ENCODE measurements around the gene RBBP8NL.

- TF ChIP-seq RELA (CRISPR knock-in tag; IDR thresholded peaks at IDR 0.05; ENCODE audit: borderline replicate concordance) (no peak), JUN (CRISPR knock-in tag; IDR thresholded peaks at IDR 0.05) (no peak), ERG (CRISPR knock-in tag; IDR thresholded peaks at IDR 0.05) (no peak), ATF3 (CRISPR knock-in tag; conservative IDR thresholded peaks at IDR 0.05) (no peak), ATF2 (CRISPR knock-in tag; IDR thresholded peaks at IDR 0.05; ENCODE audit: borderline replicate concordance, low read depth) (no peak), CBFB (CRISPR knock-in tag; IDR thresholded peaks at IDR 0.05; ENCODE audit: low read depth) (no peak), FOXJ3 (CRISPR knock-in tag; IDR thresholded peaks at IDR 0.05; ENCODE audit: borderline replicate concordance) (no peak), FOXP1 (CRISPR knock-in tag; IDR thresholded peaks at IDR 0.05; ENCODE audit: borderline replicate concordance) (no peak), GABPB1 (CRISPR knock-in tag; IDR thresholded peaks at IDR 0.05) (no peak)
- TF ChIP-seq, protein P1, sequence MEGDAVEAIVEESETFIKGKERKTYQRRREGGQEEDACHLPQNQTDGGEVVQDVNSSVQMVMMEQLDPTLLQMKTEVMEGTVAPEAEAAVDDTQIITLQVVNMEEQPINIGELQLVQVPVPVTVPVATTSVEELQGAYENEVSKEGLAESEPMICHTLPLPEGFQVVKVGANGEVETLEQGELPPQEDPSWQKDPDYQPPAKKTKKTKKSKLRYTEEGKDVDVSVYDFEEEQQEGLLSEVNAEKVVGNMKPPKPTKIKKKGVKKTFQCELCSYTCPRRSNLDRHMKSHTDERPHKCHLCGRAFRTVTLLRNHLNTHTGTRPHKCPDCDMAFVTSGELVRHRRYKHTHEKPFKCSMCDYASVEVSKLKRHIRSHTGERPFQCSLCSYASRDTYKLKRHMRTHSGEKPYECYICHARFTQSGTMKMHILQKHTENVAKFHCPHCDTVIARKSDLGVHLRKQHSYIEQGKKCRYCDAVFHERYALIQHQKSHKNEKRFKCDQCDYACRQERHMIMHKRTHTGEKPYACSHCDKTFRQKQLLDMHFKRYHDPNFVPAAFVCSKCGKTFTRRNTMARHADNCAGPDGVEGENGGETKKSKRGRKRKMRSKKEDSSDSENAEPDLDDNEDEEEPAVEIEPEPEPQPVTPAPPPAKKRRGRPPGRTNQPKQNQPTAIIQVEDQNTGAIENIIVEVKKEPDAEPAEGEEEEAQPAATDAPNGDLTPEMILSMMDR (IDR thresholded peaks at IDR 0.05), result no peak
- TF ChIP-seq, protein P2, sequence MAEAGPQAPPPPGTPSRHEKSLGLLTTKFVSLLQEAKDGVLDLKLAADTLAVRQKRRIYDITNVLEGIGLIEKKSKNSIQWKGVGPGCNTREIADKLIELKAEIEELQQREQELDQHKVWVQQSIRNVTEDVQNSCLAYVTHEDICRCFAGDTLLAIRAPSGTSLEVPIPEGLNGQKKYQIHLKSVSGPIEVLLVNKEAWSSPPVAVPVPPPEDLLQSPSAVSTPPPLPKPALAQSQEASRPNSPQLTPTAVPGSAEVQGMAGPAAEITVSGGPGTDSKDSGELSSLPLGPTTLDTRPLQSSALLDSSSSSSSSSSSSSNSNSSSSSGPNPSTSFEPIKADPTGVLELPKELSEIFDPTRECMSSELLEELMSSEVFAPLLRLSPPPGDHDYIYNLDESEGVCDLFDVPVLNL (CRISPR knock-in tag; IDR thresholded peaks at IDR 0.05; ENCODE audit: borderline replicate concordance, low read depth), result no peak
- TF ChIP-seq, protein P3, sequence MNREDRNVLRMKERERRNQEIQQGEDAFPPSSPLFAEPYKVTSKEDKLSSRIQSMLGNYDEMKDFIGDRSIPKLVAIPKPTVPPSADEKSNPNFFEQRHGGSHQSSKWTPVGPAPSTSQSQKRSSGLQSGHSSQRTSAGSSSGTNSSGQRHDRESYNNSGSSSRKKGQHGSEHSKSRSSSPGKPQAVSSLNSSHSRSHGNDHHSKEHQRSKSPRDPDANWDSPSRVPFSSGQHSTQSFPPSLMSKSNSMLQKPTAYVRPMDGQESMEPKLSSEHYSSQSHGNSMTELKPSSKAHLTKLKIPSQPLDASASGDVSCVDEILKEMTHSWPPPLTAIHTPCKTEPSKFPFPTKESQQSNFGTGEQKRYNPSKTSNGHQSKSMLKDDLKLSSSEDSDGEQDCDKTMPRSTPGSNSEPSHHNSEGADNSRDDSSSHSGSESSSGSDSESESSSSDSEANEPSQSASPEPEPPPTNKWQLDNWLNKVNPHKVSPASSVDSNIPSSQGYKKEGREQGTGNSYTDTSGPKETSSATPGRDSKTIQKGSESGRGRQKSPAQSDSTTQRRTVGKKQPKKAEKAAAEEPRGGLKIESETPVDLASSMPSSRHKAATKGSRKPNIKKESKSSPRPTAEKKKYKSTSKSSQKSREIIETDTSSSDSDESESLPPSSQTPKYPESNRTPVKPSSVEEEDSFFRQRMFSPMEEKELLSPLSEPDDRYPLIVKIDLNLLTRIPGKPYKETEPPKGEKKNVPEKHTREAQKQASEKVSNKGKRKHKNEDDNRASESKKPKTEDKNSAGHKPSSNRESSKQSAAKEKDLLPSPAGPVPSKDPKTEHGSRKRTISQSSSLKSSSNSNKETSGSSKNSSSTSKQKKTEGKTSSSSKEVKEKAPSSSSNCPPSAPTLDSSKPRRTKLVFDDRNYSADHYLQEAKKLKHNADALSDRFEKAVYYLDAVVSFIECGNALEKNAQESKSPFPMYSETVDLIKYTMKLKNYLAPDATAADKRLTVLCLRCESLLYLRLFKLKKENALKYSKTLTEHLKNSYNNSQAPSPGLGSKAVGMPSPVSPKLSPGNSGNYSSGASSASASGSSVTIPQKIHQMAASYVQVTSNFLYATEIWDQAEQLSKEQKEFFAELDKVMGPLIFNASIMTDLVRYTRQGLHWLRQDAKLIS (CRISPR knock-in tag; IDR thresholded peaks at IDR 0.05; ENCODE audit: borderline replicate concordance), result no peak
- TF ChIP-seq, protein P4, sequence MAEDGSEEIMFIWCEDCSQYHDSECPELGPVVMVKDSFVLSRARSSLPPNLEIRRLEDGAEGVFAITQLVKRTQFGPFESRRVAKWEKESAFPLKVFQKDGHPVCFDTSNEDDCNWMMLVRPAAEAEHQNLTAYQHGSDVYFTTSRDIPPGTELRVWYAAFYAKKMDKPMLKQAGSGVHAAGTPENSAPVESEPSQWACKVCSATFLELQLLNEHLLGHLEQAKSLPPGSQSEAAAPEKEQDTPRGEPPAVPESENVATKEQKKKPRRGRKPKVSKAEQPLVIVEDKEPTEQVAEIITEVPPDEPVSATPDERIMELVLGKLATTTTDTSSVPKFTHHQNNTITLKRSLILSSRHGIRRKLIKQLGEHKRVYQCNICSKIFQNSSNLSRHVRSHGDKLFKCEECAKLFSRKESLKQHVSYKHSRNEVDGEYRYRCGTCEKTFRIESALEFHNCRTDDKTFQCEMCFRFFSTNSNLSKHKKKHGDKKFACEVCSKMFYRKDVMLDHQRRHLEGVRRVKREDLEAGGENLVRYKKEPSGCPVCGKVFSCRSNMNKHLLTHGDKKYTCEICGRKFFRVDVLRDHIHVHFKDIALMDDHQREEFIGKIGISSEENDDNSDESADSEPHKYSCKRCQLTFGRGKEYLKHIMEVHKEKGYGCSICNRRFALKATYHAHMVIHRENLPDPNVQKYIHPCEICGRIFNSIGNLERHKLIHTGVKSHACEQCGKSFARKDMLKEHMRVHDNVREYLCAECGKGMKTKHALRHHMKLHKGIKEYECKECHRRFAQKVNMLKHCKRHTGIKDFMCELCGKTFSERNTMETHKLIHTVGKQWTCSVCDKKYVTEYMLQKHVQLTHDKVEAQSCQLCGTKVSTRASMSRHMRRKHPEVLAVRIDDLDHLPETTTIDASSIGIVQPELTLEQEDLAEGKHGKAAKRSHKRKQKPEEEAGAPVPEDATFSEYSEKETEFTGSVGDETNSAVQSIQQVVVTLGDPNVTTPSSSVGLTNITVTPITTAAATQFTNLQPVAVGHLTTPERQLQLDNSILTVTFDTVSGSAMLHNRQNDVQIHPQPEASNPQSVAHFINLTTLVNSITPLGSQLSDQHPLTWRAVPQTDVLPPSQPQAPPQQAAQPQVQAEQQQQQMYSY (CRISPR knock-in tag; IDR thresholded peaks at IDR 0.05), result no peak
These were observed 16.9 kb upstream of the RBBP8NL start for GRCh38 chr20:62444286-62444685.

Measured in WTC11 (cell line).